HCT116 (cell line): Measurements from ENCODE around the gene APBB2. TPM values are rescaled to one million over a fixed set of nuclear protein-coding genes. Genes with fewer than 3 reads are reported as not detected.

Source experiments
- ATAC-seq: fragments of 200-7000 bp; cut with Tn5 transposase; 2 replicates; pipeline ENCODE4 v1.9.1; 2020; ENCODE audit warnings: mild to moderate bottlenecking, moderate library complexity
- BruUV-seq: library from RNA; stranded (reverse); fragments of 400-500 nt; replicated peaks from 2 replicates; lab custom pipeline; 2021; lab: Mats Ljungman, UMichigan
- CTCF ChIA-PET: fragments of 300-600 bp; sonication (Branson Sonifier 250); formaldehyde crosslinking; loops from one replicate; lab custom pipeline; 2021; ENCODE audit warnings: antibody characterized with exemption; lab: Charles Lee
- POLR2A ChIA-PET: fragments of 300-600, 350-600 bp; sonication (Branson Sonifier 250); formaldehyde crosslinking; loops from one replicate; lab custom pipeline; 2021; ENCODE audit warnings: antibody characterized with exemption; lab: Charles Lee
- RAD21 ChIA-PET, 2 experiments: fragments of 300-600 bp; sonication (Branson Sonifier 250); formaldehyde crosslinking; loops; one replicate each; lab custom pipeline; 2023; ENCODE audit warnings: low total read pairs in 2 of 2; ENCODE audit not compliant: uncharacterized antibody in 2 of 2, unreplicated experiment in 2 of 2, low non-redundant PET in 1 of 2; lab: Charles Lee
- DNase-seq: peaks from one replicate; pipeline ENCODE4 v3.0.0-alpha.2; 2010; ENCODE audit warnings: low read depth, low spot score
- H2AFZ ChIP-seq: fragments of 200-600 bp; shearing (Covaris generic), sonication (generic); 2 replicates; pipeline ENCODE4 v1.6.1; 2017; ENCODE audit warnings: low read depth, mixed run types, mixed read lengths, antibody characterized with exemption, low read length; ENCODE audit not compliant: poor library complexity, severe bottlenecking
- H3K27ac ChIP-seq: 2 replicates; pipeline ENCODE4 v1.5.1; 2012; ENCODE audit warnings: low read depth, low read length
- H3K27me3 ChIP-seq: fragments of 200-600 bp; sonication (generic); 2 replicates; pipeline ENCODE4 v1.6.1; 2016; ENCODE audit warnings: mixed run types, low read length, mixed read lengths; ENCODE audit not compliant: insufficient read depth
- H3K36me3 ChIP-seq, 2 experiments: fragments of 200-500 bp in 1 of 2; fragments of 200-600 bp in 1 of 2; sonication (Bioruptor generic) in 1 of 2; sonication (generic) in 1 of 2; 2 replicates each; pipeline versions ENCODE4 v1.5.1 to v1.6.1; 2014 to 2016; ENCODE audit warnings: low read length in 2 of 2, inconsistent platforms in 1 of 2, mixed read lengths in 1 of 2, mixed run types in 1 of 2; ENCODE audit not compliant: insufficient read depth in 2 of 2, control insufficient read depth in 1 of 2
- H3K4me1 ChIP-seq, 2 experiments: fragments of 200-600 bp in 1 of 2; sonication (generic) in 1 of 2; 2 replicates each; pipeline versions ENCODE4 v1.5.1 to v1.6.1; 2012 to 2017; ENCODE audit warnings: low read length in 2 of 2, inconsistent platforms in 1 of 2, mild to moderate bottlenecking in 1 of 2, mixed read lengths in 1 of 2, mixed run types in 1 of 2, moderate library complexity in 1 of 2; ENCODE audit not compliant: insufficient read depth in 2 of 2, control insufficient read depth in 1 of 2
- H3K4me2 ChIP-seq: fragments of 200-600 bp; sonication (generic); 2 replicates; pipeline ENCODE4 v1.6.1; 2017; ENCODE audit warnings: mixed run types, low read length, mixed read lengths
- H3K4me3 ChIP-seq, 2 experiments: fragments of 200-600 bp in 1 of 2; sonication (generic) in 1 of 2; replicated peaks in 1 of 2; 2 replicates each; pipeline ENCODE4 v1.5.1; 2011 to 2016; ENCODE audit warnings: low read length in 2 of 2, control low read depth in 1 of 2, low read depth in 1 of 2, mild to moderate bottlenecking in 1 of 2, mixed read lengths in 1 of 2, mixed run types in 1 of 2
- H3K79me2 ChIP-seq: fragments of 200-600 bp; sonication (generic); 2 replicates; pipeline ENCODE4 v1.6.1; 2017; ENCODE audit warnings: mild to moderate bottlenecking, mixed run types, low read length, moderate library complexity, mixed read lengths; ENCODE audit not compliant: insufficient read depth
- H3K9ac ChIP-seq: fragments of 200-600 bp; sonication (generic); 2 replicates; pipeline ENCODE4 v1.6.1; 2016; ENCODE audit warnings: low read length, mixed read lengths
- H3K9me2 ChIP-seq: fragments of 200-600 bp; sonication (generic), shearing (Covaris generic); 2 replicates; pipeline ENCODE4 v1.6.1; 2017; ENCODE audit warnings: mixed run types, mild to moderate bottlenecking, moderate library complexity; ENCODE audit not compliant: insufficient read depth
- H3K9me3 ChIP-seq, 2 experiments: fragments of 200-500 bp in 1 of 2; fragments of 200-600 bp in 1 of 2; sonication (Bioruptor generic) in 1 of 2; sonication (generic) in 1 of 2; 2 replicates each; pipeline ENCODE4 v1.6.1; 2014 to 2017; ENCODE audit warnings: low read length in 2 of 2, mixed read lengths in 2 of 2, inconsistent platforms in 1 of 2, low read depth in 1 of 2, mild to moderate bottlenecking in 1 of 2, mixed run types in 1 of 2, moderate library complexity in 1 of 2; ENCODE audit not compliant: control insufficient read depth in 1 of 2, insufficient read depth in 1 of 2
- H4K20me1 ChIP-seq: fragments of 200-600 bp; sonication (generic), shearing (Covaris generic); 2 replicates; pipeline ENCODE4 v1.6.1; 2017; ENCODE audit warnings: mixed run types, mild to moderate bottlenecking, moderate library complexity; ENCODE audit not compliant: insufficient read depth
- EZH2phosphoT487 ChIP-seq: fragments of 200-600 bp; IDR thresholded peaks from 2 replicates; pipeline ENCODE4 v1.6.1; 2018; ENCODE audit warnings: antibody characterized with exemption, borderline replicate concordance
- JUND ChIP-seq: IDR thresholded peaks from 2 replicates; pipeline ENCODE4 v1.6.1; 2012
- SIN3A ChIP-seq: IDR thresholded peaks from 2 replicates; pipeline ENCODE4 v1.6.1; 2012; ENCODE audit warnings: low read depth
- SP1 ChIP-seq: IDR thresholded peaks from 2 replicates; pipeline ENCODE4 v1.6.1; 2012; ENCODE audit warnings: low read depth
- SRF ChIP-seq: IDR thresholded peaks from 2 replicates; pipeline ENCODE4 v1.6.1; 2012; ENCODE audit warnings: low read depth
- YY1 ChIP-seq: IDR thresholded peaks from 2 replicates; pipeline ENCODE4 v1.6.1; 2011; ENCODE audit warnings: low read length, low read depth, moderate library complexity, mild to moderate bottlenecking; ENCODE audit not compliant: insufficient replicate concordance; ENCODE audit errors: extremely low read depth
- ZBTB33 ChIP-seq: IDR thresholded peaks from 2 replicates; pipeline ENCODE4 v1.6.1; 2011; ENCODE audit warnings: mild to moderate bottlenecking, low read length, moderate library complexity; ENCODE audit not compliant: insufficient replicate concordance; ENCODE audit errors: extremely low read depth
- intact Hi-C: fragments of 100-400 bp; cut with micrococcal nuclease; formaldehyde crosslinking; loops from 2 replicates; pipeline ENCODE4 v1.10.0; 2022
- total RNA-seq: library from RNA; stranded (reverse); gene quantifications from one replicate; pipeline ENCODE4 v1.2.1, GENCODE V29; 2021; ENCODE audit not compliant: unreplicated experiment

APBB2 gene
- total RNA-seq, 1 experiment from 2014 or later: 72.5 TPM

- TF ChIP-seq SP1 (no peak), EZH2phosphoT487 (no peak)
- TF ChIP-seq, all 23 proteins: peak for 3
Observed at GRCh38 chr4:40976343-40976742, 238.0 kb downstream of the APBB2 start (continued).

- Histone ChIP-seq H3K36me3 (no peaks in the 10 kb centered on the region), H3K9me3 (no peaks in the 10 kb centered on the region), H3K4me2 (no peak overlapping the region), H3K9ac (no peak overlapping the region), H3K27ac (no peak overlapping the region), H4K20me1 (0 out of 2 replicates have a peak, but pooled peaks cover 5% of the 10 kb centered on the region), H3K27me3 (no peaks in the 10 kb centered on the region), H3K4me3 (no peak overlapping the region), H3K79me2 (peaks cover 22% of the 10 kb centered on the region; the same call in 1 of the 2 replicates), H2AFZ (no peak overlapping the region), H3K4me1 (peaks cover 2 to 5% of the 10 kb centered on the region in 2 experiments; a peak in 3 of 4 replicates), H3K9me2 (no peaks in the 10 kb centered on the region)
- no TSS peak for BruUV-seq
- TF ChIP-seq ZBTB33 (no peak), SRF (no peak), JUND (no peak), SIN3A (no peak), SP1 (no peak), YY1 (no peak)
- ChIA-PET POLR2A (no interaction called here), CTCF (interaction anchor here (1.2 kb wide), 1 partner anchor 242 kb away, joined by 3 read pairs; the partner anchor contains the start of gene APBB2), RAD21 (no interaction called here)
- intact Hi-C loops: no loop called here
- DNase-seq: no peak
- ATAC-seq: no peak
Observed at GRCh38 chr4:40972722-40973121, 241.6 kb downstream of the APBB2 start.
